MM.1S (cell line): ENCODE results near the gene STX8.

Source experiments
- CTCF ChIP-seq: fragments of 300-600 bp; sonication (generic); IDR thresholded peaks from 2 replicates; pipeline ENCODE4 v1.5.1; 2016; ENCODE audit warnings: antibody characterized with exemption, low read length, mixed read lengths
- EZH2phosphoT487 ChIP-seq: fragments of 300-600 bp; sonication (generic); IDR thresholded peaks from 2 replicates; pipeline ENCODE4 v1.6.1; 2018; ENCODE audit warnings: antibody characterized with exemption, low read length

- TF ChIP-seq CTCF (no peak), EZH2phosphoT487 (no peak)
Observed at GRCh38 chr17:9470171-9470570, 105.4 kb downstream of the STX8 start.
